ENCODE results near the gene COL9A1. TPM values are rescaled to one million over a fixed set of nuclear protein-coding genes. Genes with fewer than 3 reads are reported as not detected.

Gene COL9A1
- total and polyA plus RNA-seq, 12 donors: 0.17 to 1.6 TPM; not detected in 10

DNA sequence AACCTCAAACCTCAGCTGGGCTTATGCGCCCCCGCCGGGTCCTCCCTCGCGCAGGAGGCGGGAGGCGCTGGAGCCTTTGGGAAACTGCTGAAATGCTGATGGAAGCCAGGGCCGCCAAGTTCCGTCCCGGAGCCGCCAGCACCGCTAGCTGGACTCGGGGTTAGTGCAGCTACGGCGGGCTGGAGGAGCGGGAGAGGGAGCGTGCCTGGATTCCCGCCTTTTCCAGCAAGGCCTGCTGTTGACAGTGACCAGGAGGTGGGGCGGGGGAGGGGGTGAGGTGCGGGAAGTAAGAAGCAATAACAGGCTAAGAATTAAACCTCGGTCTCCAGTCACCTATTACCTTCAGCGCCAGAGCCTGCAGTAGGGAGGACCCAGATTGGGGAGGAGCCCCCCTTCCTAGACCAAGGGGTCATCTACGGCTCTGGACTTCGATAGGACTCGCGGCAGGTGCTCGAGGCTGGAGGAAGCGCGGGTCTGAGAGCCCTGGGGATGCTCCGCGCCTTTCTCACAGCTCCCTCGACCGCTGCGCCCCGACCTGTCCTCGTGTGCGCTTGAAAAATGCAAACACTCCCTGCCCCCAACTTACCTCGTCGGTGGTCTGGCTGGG is 20.5 kb downstream of the COL9A1 start:
- Histone ChIP-seq H3K27ac (no peak overlapping the region), H3K4me1 (replicated peaks in 1 of 2) (no peaks in the 10 kb centered on the region), H3K36me3 (replicated peaks in 1 of 2) (no peaks in the 10 kb centered on the region), H3K9me3 (replicated peaks in 1 of 3) (no peaks in the 10 kb centered on the region), H3K27me3 (peaks cover 33% of the 10 kb centered on the region), H3K4me3 (no peak overlapping the region)
- 3 to 8% (median 5%) methylated on average over 28 to 39 of the region's 39 CpGs for WGBS, 4 donors
- no peak for DNase-seq
- intact Hi-C loops (cut with DNase I): no loop called here
- TF ChIP-seq, protein P1, sequence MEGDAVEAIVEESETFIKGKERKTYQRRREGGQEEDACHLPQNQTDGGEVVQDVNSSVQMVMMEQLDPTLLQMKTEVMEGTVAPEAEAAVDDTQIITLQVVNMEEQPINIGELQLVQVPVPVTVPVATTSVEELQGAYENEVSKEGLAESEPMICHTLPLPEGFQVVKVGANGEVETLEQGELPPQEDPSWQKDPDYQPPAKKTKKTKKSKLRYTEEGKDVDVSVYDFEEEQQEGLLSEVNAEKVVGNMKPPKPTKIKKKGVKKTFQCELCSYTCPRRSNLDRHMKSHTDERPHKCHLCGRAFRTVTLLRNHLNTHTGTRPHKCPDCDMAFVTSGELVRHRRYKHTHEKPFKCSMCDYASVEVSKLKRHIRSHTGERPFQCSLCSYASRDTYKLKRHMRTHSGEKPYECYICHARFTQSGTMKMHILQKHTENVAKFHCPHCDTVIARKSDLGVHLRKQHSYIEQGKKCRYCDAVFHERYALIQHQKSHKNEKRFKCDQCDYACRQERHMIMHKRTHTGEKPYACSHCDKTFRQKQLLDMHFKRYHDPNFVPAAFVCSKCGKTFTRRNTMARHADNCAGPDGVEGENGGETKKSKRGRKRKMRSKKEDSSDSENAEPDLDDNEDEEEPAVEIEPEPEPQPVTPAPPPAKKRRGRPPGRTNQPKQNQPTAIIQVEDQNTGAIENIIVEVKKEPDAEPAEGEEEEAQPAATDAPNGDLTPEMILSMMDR (IDR thresholded peaks at IDR 0.05): no peak
- no peak for TF ChIP-seq POLR2A (IDR thresholded peaks at IDR 0.05)

DNA sequence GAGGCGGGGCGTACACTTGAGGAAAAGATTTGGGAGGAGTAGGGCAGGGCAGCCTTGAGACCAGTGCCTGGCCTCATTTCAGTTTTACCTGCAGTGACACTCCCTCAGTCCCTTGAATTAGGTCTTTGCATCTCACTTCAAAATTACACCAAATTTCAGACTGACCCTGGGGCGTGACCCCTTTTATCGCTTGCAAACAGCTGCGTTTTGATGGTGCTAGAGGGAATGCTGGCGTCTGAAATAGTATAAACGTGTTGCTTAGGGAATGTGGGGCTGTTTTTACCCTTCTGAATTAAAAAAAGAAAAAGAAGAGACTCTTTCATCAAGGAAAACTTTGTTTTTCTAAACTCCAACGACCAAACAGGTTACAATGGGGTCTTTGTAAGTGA is 21.0 kb downstream of the COL9A1 start:
- TF ChIP-seq, protein P1 (IDR thresholded peaks at IDR 0.05): no peak
- no peak for TF ChIP-seq POLR2A (IDR thresholded peaks at IDR 0.05)
- Histone ChIP-seq H3K4me3 (no peak overlapping the region), H3K27ac (no peak overlapping the region), H3K27me3 (peaks cover 33% of the 10 kb centered on the region), H3K4me1 (replicated peaks in 1 of 2) (no peaks in the 10 kb centered on the region), H3K36me3 (replicated peaks in 1 of 2) (no peaks in the 10 kb centered on the region), H3K9me3 (replicated peaks in 1 of 3) (no peaks in the 10 kb centered on the region)
- 32 to 57% (median 48%) methylated on average over 8 of the region's 8 CpGs for WGBS, 4 donors
- intact Hi-C loops (cut with DNase I): no loop called here
- DNase-seq: no peak

DNA sequence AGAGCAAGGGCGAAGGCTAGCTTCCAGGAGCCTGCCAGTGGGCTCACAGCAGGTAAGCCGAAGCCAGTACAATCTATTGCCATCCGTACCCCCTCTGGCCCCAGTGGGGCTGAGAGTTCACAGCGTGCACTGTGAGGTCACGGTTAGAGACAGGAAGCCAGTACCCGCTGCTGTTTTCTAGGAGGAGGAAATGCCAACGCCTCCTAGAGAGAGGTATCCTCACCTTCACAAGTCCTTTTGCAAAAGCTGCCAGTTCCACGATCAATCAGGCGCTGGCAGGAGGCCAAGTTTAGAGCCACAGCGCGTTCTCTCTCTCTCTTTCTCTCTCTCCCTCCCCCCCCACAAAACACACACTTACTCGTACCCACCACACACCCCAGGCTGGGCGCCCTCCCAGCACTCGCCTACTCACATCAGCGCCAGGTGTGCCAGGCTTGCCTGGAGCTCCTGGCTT is 22.5 kb downstream of the COL9A1 start:
- no peak overlapping the region for H3K4me3 ChIP-seq
- H3K27me3 ChIP-seq: peaks cover 33% of the 10 kb centered on the region
- H3K36me3 ChIP-seq (replicated peaks in 1 of 2): no peaks in the 10 kb centered on the region
- no peaks in the 10 kb centered on the region for H3K4me1 ChIP-seq (replicated peaks in 1 of 2)
- no peak overlapping the region for H3K27ac ChIP-seq
- TF ChIP-seq, protein P1 (IDR thresholded peaks at IDR 0.05): no peak
- intact Hi-C loops (cut with DNase I): no loop called here
- 49 to 67% (median 62%) methylated on average over 15 of the region's 15 CpGs for WGBS, 4 donors
- no peak for DNase-seq
- no peaks in the 10 kb centered on the region for H3K9me3 ChIP-seq (replicated peaks in 1 of 3)

GRCh38 chr6:70277470-70277869 is 25.4 kb downstream of the COL9A1 start:
- Histone ChIP-seq H3K4me3 (no peak overlapping the region), H3K27me3 (peaks cover 12% of the 10 kb centered on the region), H3K4me1 (replicated peaks in 1 of 2) (no peaks in the 10 kb centered on the region), H3K27ac (no peak overlapping the region), H3K36me3 (replicated peaks in 1 of 2) (no peaks in the 10 kb centered on the region), H3K9me3 (replicated peaks in 1 of 3) (peaks cover 0 to 6% (median 0%) of the 10 kb centered on the region in 3 donors)
- WGBS, 4 donors: 82 to 95% (median 89%) methylated on average over 2 of the region's 2 CpGs
- DNase-seq: no peak
- intact Hi-C loops (cut with DNase I): no loop called here
- no peak for TF ChIP-seq POLR2A (IDR thresholded peaks at IDR 0.05)
- TF ChIP-seq, protein P1 (IDR thresholded peaks at IDR 0.05): no peak
